Kidney epithelial cell (primary cell): ENCODE data around the gene PYGO1. TPM values are rescaled to one million over a fixed set of nuclear protein-coding genes. Genes with fewer than 3 reads are reported as not detected.

Experiments
- DNase-seq: peaks from one replicate; pipeline ENCODE4 v3.0.0-alpha.2; 2010; ENCODE audit warnings: low read depth
- H3K27me3 ChIP-seq: 2 replicates; pipeline ENCODE4 v1.6.0; 2011; ENCODE audit warnings: low read length; ENCODE audit not compliant: control insufficient read depth, insufficient read depth
- H3K36me3 ChIP-seq: 2 replicates; pipeline ENCODE4 v1.5.1; 2011; ENCODE audit warnings: low read length; ENCODE audit not compliant: control insufficient read depth, insufficient read depth
- H3K4me3 ChIP-seq: 2 replicates; pipeline ENCODE4 v1.5.1; 2011; ENCODE audit warnings: low read depth, mild to moderate bottlenecking, control low read depth, low read length
- total RNA-seq: library from RNA; depleted of rRNA; stranded (reverse); fragments of >200 nt; gene quantifications from 2 replicates; pipeline ENCODE4 v1.2.3, GENCODE V29; 2015
- TF ChIP-seq, protein P1 (sequence below): IDR thresholded peaks from 2 replicates; pipeline ENCODE4 v1.5.1; 2011; ENCODE audit warnings: mild to moderate bottlenecking, moderate library complexity, low read length, control low read depth, inconsistent platforms; ENCODE audit not compliant: insufficient read depth, poor library complexity, severe bottlenecking

PYGO1 gene
- total RNA-seq, 1 donor from 2014 or later: 10.3 TPM

- Histone ChIP-seq H3K36me3 (no peaks in the 10 kb centered on the region), H3K4me3 (no peak overlapping the region), H3K27me3 (no peaks in the 10 kb centered on the region)
- no peak for DNase-seq
- TF ChIP-seq, protein P1, sequence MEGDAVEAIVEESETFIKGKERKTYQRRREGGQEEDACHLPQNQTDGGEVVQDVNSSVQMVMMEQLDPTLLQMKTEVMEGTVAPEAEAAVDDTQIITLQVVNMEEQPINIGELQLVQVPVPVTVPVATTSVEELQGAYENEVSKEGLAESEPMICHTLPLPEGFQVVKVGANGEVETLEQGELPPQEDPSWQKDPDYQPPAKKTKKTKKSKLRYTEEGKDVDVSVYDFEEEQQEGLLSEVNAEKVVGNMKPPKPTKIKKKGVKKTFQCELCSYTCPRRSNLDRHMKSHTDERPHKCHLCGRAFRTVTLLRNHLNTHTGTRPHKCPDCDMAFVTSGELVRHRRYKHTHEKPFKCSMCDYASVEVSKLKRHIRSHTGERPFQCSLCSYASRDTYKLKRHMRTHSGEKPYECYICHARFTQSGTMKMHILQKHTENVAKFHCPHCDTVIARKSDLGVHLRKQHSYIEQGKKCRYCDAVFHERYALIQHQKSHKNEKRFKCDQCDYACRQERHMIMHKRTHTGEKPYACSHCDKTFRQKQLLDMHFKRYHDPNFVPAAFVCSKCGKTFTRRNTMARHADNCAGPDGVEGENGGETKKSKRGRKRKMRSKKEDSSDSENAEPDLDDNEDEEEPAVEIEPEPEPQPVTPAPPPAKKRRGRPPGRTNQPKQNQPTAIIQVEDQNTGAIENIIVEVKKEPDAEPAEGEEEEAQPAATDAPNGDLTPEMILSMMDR: no peak
These were observed 23.6 kb downstream of the PYGO1 start for GRCh38 chr15:55564347-55565145.

DNA sequence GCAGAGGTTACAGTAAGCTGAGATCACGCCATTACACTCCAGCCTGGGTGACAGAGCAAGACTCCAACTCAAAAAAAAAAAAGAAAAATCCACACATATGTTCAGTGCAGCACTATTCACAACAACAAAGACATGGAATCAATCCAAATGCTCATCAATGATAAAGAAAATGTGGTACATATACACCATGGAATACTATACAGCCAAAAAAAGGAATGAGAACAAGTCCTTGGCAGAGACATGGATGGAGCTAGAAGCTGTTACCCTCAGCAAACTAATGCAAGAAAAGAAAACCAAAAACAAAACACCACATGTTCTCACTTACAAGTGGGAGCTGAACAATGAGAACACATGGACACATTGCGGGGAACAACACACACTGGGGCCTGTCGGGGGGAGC is 25.5 kb downstream of the PYGO1 start:
- Histone ChIP-seq H3K4me3 (no peak overlapping the region), H3K27me3 (no peaks in the 10 kb centered on the region), H3K36me3 (no peaks in the 10 kb centered on the region)
- DNase-seq: no peak
- TF ChIP-seq, protein P1: no peak

DNA sequence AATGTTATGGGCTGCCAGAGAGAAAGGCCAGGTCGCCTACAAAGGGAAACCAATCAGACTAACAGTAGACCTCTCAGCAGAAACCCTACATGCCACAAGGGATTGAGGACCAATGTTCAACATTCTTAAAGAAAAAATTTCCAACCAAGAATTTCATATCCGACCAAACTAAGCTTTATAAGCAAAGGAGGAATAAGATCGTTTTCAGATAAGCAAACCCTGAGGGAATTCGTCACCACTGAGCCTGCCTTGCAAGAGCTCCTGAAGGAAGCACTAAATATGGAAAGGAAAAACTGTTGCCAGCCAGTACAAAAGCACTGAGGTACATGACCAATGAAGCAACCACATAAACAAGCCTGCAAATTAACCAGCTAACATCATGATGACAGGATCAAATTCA is 33.1 kb downstream of the PYGO1 start:
- no peak for DNase-seq
- TF ChIP-seq, protein P1: no peak
- H3K27me3 ChIP-seq: no peaks in the 10 kb centered on the region
- no peaks in the 10 kb centered on the region for H3K36me3 ChIP-seq
- no peak overlapping the region for H3K4me3 ChIP-seq

DNA sequence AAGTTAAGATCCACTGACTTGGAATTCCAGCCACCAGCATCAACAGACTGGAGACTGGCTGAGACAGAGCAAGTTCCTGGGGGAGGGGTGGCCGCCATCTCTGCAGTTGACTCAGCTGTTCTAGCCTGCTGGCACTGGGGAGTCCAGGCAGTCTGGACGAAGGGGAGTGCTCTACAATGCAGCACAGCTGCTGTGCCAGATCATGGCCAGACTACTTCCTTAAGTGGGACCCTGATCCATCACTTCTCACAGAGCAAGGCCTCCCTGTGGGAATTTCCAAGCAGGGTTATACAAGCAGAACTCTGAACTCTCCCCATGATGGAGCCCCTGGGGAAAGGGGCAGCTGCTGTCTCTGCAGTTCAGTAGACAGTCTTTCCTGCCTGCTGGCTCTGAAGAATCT is 35.2 kb downstream of the PYGO1 start:
- Histone ChIP-seq H3K4me3 (no peak overlapping the region), H3K27me3 (no peaks in the 10 kb centered on the region), H3K36me3 (no peaks in the 10 kb centered on the region)
- DNase-seq: no peak
- TF ChIP-seq, protein P1: no peak

DNA sequence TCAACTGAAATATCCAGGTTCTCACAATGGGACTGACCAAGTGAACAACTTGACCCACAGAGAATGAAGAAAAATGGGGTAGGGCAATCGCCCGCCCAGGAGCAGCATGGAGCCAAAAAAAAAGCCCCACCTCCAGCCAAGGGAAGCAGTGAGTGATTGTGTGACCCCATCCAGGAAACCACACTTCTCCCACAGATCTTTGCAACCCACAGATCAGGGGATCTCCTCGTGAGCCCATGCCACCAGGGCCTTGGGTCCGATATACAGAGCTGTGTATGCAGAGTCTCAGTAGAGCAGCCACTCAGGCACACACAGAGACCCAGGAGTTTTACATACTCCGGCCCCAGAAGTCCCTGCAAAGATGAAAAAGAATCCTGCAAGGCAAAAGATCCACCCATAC is 35.7 kb downstream of the PYGO1 start:
- TF ChIP-seq, protein P1: no peak
- H3K4me3 ChIP-seq: no peak overlapping the region
- no peaks in the 10 kb centered on the region for H3K36me3 ChIP-seq
- DNase-seq: no peak
- no peaks in the 10 kb centered on the region for H3K27me3 ChIP-seq

GRCh38 chr15:55549305-55549704 is 38.8 kb downstream of the PYGO1 start:
- no peaks in the 10 kb centered on the region for H3K27me3 ChIP-seq
- no peak for DNase-seq

More at GRCh38 chr15:55549305-55549704, 38.8 kb downstream of the PYGO1 start:
- Histone ChIP-seq H3K36me3 (no peaks in the 10 kb centered on the region), H3K4me3 (no peak overlapping the region)
- TF ChIP-seq, protein P1: no peak
